Panc1 (cell line): ENCODE data around the gene COL4A4. TPM values are rescaled to one million over a fixed set of nuclear protein-coding genes. Genes with fewer than 3 reads are reported as not detected.
A peak's percentile ranks its signal among the peaks of the same experiment; 100 is the strongest.

Source experiments
- ATAC-seq: fragments of 200-7000 bp; cut with Tn5 transposase; 2 replicates; pipeline ENCODE4 v1.9.1; 2020; ENCODE audit warnings: mild to moderate bottlenecking, moderate library complexity
- BruUV-seq: library from RNA; stranded (reverse); fragments of 400-500 nt; replicated peaks from 2 replicates; lab custom pipeline; 2021; lab: Mats Ljungman, UMichigan
- CTCF ChIA-PET: fragments of 300-600 bp; sonication (Branson Sonifier 250); formaldehyde crosslinking; loops from one replicate; lab custom pipeline; 2022; ENCODE audit warnings: antibody characterized with exemption; lab: Charles Lee
- POLR2A ChIA-PET: fragments of 300-600 bp; sonication (Branson Sonifier 250); formaldehyde crosslinking; loops from one replicate; lab custom pipeline; 2022; ENCODE audit warnings: antibody characterized with exemption; lab: Charles Lee
- DNase-seq: peaks from one replicate; pipeline ENCODE4 v3.0.0-alpha.2; 2010; ENCODE audit warnings: low read depth, low spot score
- H3K27ac ChIP-seq: 2 replicates; pipeline ENCODE4 v1.5.1; 2011; ENCODE audit warnings: mild to moderate bottlenecking, low read length, inconsistent platforms
- H3K27me3 ChIP-seq: fragments of 200-500 bp; sonication (Bioruptor generic); 2 replicates; pipeline ENCODE4 v1.6.0; 2014; ENCODE audit warnings: low read length, inconsistent platforms; ENCODE audit not compliant: control insufficient read depth, insufficient read depth
- H3K36me3 ChIP-seq: fragments of 200-500 bp; sonication (Bioruptor generic); 2 replicates; pipeline ENCODE4 v1.5.1; 2014; ENCODE audit warnings: inconsistent platforms, mild to moderate bottlenecking, low read length, moderate library complexity; ENCODE audit not compliant: control insufficient read depth, insufficient read depth
- H3K4me1 ChIP-seq: 2 replicates; pipeline ENCODE4 v1.5.1; 2011; ENCODE audit warnings: inconsistent platforms, mild to moderate bottlenecking, low read length, moderate library complexity; ENCODE audit not compliant: control insufficient read depth, insufficient read depth
- H3K4me3 ChIP-seq, 2 experiments: 2 replicates each; pipeline ENCODE4 v1.5.1; 2011 to 2012; ENCODE audit warnings: low read depth in 2 of 2, low read length in 2 of 2, mild to moderate bottlenecking in 2 of 2, inconsistent platforms in 1 of 2, moderate library complexity in 1 of 2
- H3K9me3 ChIP-seq: fragments of 200-500 bp; sonication (Bioruptor generic); 2 replicates; pipeline ENCODE4 v1.5.1; 2014; ENCODE audit warnings: low read depth, mild to moderate bottlenecking, inconsistent platforms, low read length, moderate library complexity; ENCODE audit not compliant: control insufficient read depth, insufficient read depth
- CTCF ChIP-seq: fragments of 450-650 bp; IDR thresholded peaks from 2 replicates; pipeline ENCODE4 v1.5.1; 2017; ENCODE audit warnings: mild to moderate bottlenecking
- POLR2AphosphoS5 ChIP-seq: IDR thresholded peaks from 2 replicates; pipeline ENCODE4 v1.6.1; 2012; ENCODE audit warnings: mild to moderate bottlenecking, low read depth, low read length, moderate library complexity
- REST ChIP-seq, 2 experiments: IDR thresholded peaks; 2 replicates each; pipeline ENCODE4 v1.6.1; 2011 to 2012; ENCODE audit warnings: low read depth in 2 of 2, control low read depth in 1 of 2, low read length in 1 of 2, mild to moderate bottlenecking in 1 of 2, moderate library complexity in 1 of 2; ENCODE audit not compliant: insufficient read depth in 1 of 2
- SIN3A ChIP-seq: IDR thresholded peaks from 2 replicates; pipeline ENCODE4 v1.6.1; 2012; ENCODE audit warnings: low read depth, mild to moderate bottlenecking, low read length, moderate library complexity, borderline replicate concordance; ENCODE audit not compliant: insufficient read depth
- TCF7L2 ChIP-seq: IDR thresholded peaks from 2 replicates; pipeline ENCODE4 v1.6.1; 2011; ENCODE audit warnings: mild to moderate bottlenecking, low read depth, low read length, inconsistent platforms
- in situ Hi-C: cut with HindIII; loops from 2 replicates; pipeline ENCODE4 v1.10.0; 2016; ENCODE audit warnings: low sequenced_read_pairs, low pct_unique_long_range_greater_than_20kb
- intact Hi-C: fragments of 100-400 bp; cut with micrococcal nuclease; formaldehyde crosslinking; loops from one replicate; pipeline ENCODE4 v1.10.0; 2022; ENCODE audit not compliant: unreplicated experiment
- total RNA-seq: library from RNA; stranded (reverse); gene quantifications from one replicate; pipeline ENCODE4 v1.2.1, GENCODE V29; 2021; ENCODE audit not compliant: unreplicated experiment

Gene COL4A4
- total RNA-seq, 1 experiment from 2014 or later, result 0.13 TPM

GRCh38 chr2:226985583-226985946, 178.4 kb downstream of the COL4A4 start:
- H3K27me3 ChIP-seq, result no peaks in the 10 kb centered on the region
- in situ Hi-C loops, result no loop called here
- H3K36me3 ChIP-seq, result no peaks in the 10 kb centered on the region
- POLR2A ChIA-PET, result no interaction called here
- H3K4me1 ChIP-seq, result no peaks in the 10 kb centered on the region
- no peak overlapping the region for H3K4me3 ChIP-seq
- TF ChIP-seq SIN3A, result no peak
- peak; percentile 44 for TF ChIP-seq CTCF
- intact Hi-C loops, result loop anchor here (2.0 kb wide), 3 partner anchors 171 to 1315 kb away; no protein-coding TSS in a partner anchor
- no TSS peak for BruUV-seq
- H3K9me3 ChIP-seq, result no peaks in the 10 kb centered on the region
- H3K27ac ChIP-seq, result no peak overlapping the region
- CTCF ChIA-PET, result no interaction called here
- DNase-seq, result no peak
- ATAC-seq, result no peak

- TF ChIP-seq POLR2AphosphoS5, result no peak
- peak; percentile 80 for TF ChIP-seq CTCF
- no peaks in the 10 kb centered on the region for H3K36me3 ChIP-seq
- H3K9me3 ChIP-seq, result no peaks in the 10 kb centered on the region
- in situ Hi-C loops, result no loop called here
- H3K27ac ChIP-seq, result no peak overlapping the region
- ChIA-PET CTCF (interaction anchor here (0.6 kb wide), 1 partner anchor 885 kb away, joined by 9 read pairs; no protein-coding TSS in a partner anchor), POLR2A (no interaction called here)
- DNase-seq, result peak; percentile 27
- no peaks in the 10 kb centered on the region for H3K27me3 ChIP-seq
- intact Hi-C loops, result loop anchor here (2.0 kb wide), 3 partner anchors 170 to 1314 kb away; no protein-coding TSS in a partner anchor
- H3K4me3 ChIP-seq, result no peak overlapping the region
- ATAC-seq, result peak; percentile 86
- no peaks in the 10 kb centered on the region for H3K4me1 ChIP-seq
- no TSS peak for BruUV-seq
Measured at GRCh38 chr2:226984750-226985582, 179.0 kb downstream of the COL4A4 start.

- Histone ChIP-seq H3K27me3 (no peaks in the 10 kb centered on the region), H3K36me3 (no peaks in the 10 kb centered on the region), H3K27ac (no peak overlapping the region), H3K9me3 (no peaks in the 10 kb centered on the region), H3K4me3 (no peak overlapping the region), H3K4me1 (no peaks in the 10 kb centered on the region)
- ChIA-PET CTCF (interaction anchor here (0.6 kb wide), 1 partner anchor 884 kb away, joined by 9 read pairs; no protein-coding TSS in a partner anchor), POLR2A (no interaction called here)
- BruUV-seq, result no TSS peak
- DNase-seq (no peak), ATAC-seq (no peak)
- TF ChIP-seq SIN3A, result no peak
- TF ChIP-seq REST (IDR thresholded peaks at IDR 0.05; ENCODE audit: insufficient read depth in 1 of 2, low read depth in 2 of 2, low read length in 1 of 2), result no peak
- no peak for TF ChIP-seq TCF7L2
- no peak for TF ChIP-seq CTCF
- TF ChIP-seq POLR2AphosphoS5, result no peak
- in situ Hi-C loops (no loop called here), intact Hi-C loops (loop anchor here (2.0 kb wide), 3 partner anchors 169 to 1313 kb away; no protein-coding TSS in a partner anchor)
Measured at GRCh38 chr2:226983895-226984749, 179.9 kb downstream of the COL4A4 start.
